GM12891 (cell line): ENCODE measurements around the gene TESK2.

Experiments used
- POLR2A ChIP-seq: IDR thresholded peaks from 2 replicates; pipeline ENCODE4 v1.6.1; 2011; ENCODE audit warnings: low read depth, low read length, control low read depth
- POLR2AphosphoS5 ChIP-seq: IDR thresholded peaks from 2 replicates; pipeline ENCODE4 v1.6.1; 2011; ENCODE audit warnings: low read depth, low read length, control low read depth
- TAF1 ChIP-seq: IDR thresholded peaks from 2 replicates; pipeline ENCODE4 v1.6.1; 2011; ENCODE audit warnings: low read depth, low read length, control low read depth

DNA sequence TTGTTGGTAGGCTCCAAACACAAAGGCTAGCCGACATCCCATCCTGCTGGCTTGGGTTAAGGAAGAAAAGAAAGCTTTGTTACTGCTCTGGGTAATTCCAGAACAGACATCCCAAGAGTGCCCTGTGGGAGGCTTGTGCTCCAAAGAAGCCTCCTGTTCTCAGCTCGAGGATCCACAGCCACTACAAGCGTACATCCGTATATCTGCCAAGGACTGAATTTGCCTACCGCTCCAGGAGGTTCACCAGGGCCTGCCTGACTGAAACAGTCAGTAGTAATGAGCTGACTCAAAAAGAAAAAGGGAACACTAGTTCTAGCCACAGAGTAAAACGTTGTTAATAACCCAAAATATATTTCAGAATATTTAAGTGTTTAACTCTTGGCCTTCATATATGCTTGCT lies 125.9 kb downstream of the TESK2 start:
- TF ChIP-seq TAF1 (no peak), POLR2A (no peak), POLR2AphosphoS5 (no peak)
